NCI-H774 (cell line): ENCODE results near the gene DMGDH.

Experiments used
- DNase-seq: peaks from one replicate; lab custom pipeline; 2025; lab: John Stamatoyannopoulos, UW

DMGDH gene

DNA sequence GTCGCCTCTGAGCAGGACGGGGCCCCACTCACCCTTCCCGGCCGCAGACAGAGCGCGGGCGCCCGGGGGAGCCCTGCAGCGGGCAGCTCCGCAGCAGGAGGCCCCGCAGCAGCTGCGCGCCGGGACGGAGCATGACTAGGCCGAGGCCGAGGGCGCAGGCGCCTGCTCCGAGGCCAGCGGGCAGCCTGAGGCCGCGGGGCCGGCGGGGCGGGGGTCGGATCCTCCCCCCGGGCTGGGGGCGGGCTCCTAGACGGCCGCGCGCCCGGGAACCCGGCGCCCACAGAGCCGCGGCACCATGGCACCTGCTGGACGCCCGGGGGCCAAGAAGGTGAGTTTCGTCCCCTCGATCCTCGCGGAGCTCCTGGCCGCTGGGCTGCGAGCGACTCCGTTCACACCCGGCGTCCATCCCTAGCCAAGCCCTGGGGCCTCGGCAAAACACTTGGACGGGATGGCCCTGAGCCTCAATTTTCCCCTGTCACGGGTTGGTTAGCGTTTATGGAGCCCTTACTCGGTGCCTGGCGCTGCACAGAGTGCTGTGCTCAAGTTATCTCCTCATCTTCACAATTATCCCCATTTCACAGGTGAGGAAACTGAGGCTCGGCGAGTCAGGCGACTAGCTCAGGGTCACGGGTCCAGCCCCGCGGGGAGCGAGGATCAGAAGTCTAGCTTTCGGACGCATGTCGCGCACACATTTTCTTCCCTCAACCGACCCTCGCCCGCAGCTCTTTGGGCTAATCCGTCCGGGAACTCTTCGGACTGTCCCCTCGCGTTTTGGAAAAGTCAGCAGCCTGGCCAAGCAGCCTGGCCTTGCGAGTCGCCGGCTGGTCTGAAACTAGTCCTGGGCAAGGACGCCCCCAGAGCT is at the start of gene DMGDH, which contains the start of gene BHMT2:
DMGDH (minus strand) TSS at position 187 of the 862 bp plus-strand sequence; CDS start at position 133, 54 bp downstream.
BHMT2 (plus strand) TSS at position 280 of the 862 bp plus-strand sequence; CDS start at position 296, 16 bp downstream.
- no peak for DNase-seq

DNA sequence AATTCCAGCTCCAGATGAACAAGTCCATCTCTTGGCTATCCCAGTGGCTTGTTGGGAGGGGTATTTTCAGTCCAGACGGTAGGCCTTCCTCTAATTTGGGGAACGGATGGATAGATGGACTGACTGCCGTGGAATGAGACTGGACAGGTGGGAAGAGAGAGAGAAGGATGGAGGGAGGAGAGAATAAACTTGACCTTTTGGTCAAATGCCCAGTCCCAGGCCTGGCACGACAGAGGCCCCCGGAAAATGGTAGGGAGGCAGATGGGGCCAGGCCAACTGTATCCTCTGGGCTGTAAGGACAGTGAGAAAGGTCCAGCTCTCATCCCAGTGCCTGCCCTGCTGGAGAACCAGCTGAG is 43.2 kb upstream of the DMGDH start:
- no peak for DNase-seq

DNA sequence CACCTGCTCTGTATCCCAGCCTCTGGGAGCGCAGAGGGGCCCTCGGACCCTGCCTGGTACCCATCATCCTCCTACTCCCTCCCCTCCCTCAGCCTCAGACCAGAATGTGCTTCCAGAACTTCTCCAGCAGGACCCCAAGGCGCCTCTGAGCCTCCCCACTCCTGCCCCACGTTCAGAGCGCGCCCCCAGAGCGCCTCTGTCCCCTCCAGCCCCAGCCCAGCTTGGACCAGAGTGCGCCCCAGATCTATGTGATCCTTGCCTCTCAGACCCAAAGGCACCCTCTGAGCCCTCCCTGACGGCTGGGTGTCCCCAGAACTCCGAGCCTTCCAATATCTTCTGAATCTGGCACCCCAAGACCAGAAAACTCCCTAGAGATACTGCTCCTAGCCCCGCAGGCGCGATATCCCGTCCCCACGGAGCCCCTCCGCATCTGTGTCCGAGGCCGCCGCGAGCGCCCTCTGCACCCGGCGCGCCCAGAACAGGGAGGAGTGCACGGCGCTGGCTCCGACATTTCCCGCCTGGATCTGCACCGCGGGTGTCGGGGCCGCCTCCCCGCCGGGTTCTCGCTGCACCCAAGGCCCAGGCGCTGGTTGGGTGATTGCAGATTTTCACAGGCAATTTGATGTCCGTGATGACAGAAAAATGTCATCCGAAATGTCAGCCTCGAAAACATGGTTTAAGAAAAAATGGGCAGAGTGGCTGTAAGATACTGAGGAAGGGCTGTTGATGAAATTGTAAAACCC is 42.7 kb upstream of the DMGDH start:
- no peak for DNase-seq

DNA sequence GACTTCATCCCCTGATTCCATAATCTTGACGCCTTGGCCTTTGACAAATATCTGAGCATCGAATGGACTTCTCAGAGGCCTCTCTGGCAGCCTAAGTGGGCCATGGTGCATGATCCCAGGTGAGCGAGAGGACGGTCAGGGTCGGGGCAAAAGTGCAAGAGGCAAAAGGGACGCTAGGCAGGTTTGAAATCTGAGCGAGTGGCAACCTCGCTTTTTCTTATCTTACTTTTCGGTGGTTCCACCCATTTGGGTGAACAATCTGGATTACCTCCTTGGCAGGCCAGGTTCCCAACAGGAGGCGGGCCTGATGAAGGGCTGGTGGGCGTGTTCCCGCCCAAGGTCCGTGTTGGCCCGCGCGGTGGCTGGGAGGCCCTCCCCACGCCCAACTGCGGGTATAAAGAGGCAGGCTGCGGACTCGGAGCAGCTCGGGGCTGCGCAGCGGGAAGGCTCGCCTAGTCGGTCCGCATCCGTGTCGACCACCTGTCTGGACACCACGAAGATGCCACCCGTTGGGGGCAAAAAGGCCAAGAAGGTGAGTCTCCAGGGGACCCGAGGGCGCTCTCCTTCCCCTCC is 42.0 kb upstream of the DMGDH start, which contains the start of gene BHMT:
BHMT (plus strand) TSS at position 423 of the 573 bp plus-strand sequence; CDS start at position 500, 77 bp downstream.
- DNase-seq, result no peak

DNA sequence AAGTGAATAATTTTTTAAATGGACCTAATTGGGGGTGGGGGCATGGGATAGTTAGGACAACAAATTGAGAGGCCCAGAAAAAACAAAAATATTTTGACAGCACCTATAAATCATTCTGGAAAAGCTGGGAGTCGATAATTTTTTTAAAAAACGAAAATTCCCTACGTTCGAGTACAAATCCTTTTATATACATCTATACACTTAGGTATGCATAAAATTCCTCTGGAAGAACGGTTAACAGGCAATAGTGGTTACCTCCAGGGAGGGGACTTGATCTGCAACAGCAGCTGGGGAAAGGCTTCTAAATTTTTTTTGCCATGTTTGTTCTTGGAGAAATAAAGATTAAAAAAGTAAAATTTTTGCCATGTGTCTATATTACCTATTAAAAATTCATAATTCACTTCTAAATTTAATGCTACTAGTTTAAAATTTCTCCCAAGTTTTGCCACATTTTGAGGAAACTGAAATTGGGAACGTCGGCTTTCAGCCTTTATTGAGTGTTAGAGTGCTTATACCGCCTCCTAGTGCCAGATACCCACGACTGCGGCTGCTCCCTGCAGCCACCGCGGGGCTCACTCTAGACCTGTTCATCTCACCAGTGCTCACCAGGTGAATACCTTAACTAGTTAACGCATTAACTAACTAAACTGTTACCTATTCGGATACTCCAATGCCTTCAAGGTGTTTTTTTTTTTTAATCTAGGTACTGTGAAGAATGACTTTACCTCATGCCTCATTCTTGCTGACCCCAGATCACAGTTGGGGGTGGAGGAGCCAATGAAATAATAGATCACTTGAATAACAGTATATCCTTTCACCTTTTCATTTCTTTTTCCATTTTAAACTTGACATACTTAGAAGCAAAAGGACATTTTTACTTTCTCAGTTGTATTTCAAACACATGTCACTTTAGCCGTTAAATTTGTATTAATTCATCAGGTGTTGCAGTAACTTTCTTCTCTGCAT is 40.3 kb upstream of the DMGDH start:
- no peak for DNase-seq

DNA sequence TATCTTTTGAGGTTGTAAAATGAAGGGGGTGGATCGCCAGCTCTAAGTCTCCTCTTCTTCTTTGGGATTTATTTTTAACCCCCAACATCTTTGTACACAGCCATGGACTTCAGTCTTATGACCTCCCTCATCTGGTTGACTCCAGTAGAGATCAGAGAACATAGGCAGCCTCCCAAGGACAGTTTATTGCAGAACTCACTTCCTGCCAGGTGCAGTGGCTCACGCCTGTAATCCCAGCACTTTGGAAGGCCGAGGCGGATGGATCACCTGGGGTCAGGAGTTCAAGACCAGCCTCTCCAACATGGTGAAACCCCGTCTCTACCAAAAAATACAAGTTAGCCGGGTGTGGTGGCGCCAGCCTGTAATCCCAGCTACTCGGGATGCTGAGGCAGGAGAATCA is 39.3 kb upstream of the DMGDH start:
- no peak for DNase-seq

DNA sequence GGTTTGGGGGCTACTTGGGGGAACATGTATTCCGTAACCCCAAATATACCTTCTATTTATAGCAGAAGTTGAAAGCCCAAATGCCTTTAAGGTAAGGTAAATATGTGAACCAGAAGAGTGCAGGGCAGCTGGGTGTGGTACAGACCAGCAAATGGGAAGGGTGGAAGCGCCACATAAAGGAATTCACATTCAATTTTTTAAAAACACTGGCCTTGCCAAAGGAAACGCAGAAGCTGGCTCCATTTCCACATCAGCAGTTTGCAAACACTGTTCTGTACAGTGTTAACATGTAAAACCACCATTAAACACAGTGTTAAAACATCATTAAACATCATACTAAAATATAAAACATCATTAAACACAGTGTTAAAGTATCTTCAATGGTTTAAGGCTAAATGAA is 38.6 kb upstream of the DMGDH start:
- DNase-seq, result no peak

DNA sequence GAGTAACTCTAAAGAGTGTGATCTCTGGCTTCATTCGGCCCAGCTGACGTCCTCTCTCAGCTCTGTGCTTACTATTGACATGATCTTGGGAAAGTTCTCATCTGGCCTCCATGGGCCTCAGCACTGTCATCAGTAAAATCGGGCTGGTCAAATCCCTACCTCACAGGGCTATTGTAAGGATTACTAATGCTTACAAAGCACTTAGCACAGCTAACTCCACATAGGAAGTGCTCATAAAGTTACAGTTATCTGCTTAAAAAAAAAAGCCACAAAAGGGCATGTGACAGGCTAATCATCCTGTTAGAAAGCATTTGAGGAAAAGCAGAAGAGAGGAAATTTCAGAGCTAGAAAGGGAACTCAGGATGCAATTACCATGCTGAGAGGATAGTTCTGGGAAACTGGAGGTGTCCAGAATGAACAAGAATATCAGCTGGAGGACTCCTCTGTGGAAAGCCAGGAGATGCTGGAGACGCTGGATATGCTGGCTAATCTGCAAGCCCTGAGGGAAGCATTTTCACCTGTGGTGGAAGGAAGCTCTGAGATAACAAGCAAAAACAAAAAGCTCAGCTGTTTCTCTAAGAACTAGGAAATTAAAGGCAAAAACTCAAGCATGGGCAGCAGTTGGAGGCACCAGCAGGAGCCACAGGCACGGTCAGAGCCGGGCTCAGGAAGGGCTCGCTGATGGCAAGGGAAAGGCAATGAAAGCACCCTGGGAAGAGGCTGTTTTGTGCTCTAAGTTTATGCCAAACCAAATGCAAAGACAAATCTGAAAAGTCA is 37.7 kb upstream of the DMGDH start:
- DNase-seq, result no peak

DNA sequence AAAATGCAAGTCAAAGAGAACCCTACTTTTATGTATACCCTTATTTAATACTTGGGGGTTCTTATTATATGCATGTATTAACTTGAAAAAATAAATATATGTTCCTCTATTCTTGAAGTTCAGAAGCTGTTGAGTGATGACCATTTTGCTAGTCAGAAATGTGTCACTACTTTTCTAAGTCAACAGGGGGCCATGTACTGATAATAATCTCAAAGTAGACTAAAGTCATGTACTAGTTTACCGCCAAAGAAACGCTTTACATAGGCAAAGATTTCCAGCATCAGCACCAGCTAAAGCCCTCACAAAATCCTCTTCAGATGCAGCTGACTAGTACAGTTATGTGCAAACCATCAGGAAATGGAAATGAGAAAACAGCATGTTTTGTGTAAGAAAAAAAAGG is 36.4 kb upstream of the DMGDH start:
- DNase-seq, result no peak

DNA sequence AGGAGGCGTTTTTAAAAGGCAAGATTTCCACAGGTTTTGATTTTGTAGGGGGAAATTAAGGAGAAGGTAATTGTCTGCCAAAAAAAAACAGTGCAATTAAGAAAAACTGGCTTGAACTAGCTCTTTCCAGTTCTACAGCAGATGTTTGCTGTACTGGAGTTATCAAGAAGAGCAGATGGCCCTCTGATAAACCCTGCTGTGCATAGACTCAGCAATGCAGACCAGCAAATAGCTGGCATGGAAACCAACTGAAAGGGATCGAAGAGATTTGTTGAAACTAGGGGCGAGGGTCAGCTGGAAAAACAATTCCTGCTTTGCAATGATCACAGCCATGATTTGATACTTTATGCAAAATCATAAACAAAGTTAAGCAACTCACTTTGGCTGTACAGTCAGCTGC is 24.3 kb upstream of the DMGDH start:
- DNase-seq, result peak; percentile 62

DNA sequence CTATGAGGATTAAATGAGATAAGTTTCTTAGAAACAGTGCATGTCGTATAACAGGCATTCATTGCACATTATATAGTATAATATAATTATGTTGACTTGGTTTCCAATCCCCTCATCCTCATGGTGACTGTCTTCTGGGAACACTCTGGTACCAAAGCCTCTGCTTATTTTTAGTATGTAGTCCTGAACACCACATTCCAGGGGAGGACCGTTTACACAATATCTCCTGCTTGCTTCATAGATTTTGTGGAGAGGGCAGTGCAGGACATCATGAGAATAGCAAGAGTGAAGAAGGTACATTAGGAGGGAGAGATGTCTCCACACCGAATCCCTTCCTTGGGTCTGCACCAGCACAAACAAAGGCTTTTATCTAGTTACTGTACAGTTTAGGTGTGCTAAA is 21.6 kb upstream of the DMGDH start:
- no peak for DNase-seq

DNA sequence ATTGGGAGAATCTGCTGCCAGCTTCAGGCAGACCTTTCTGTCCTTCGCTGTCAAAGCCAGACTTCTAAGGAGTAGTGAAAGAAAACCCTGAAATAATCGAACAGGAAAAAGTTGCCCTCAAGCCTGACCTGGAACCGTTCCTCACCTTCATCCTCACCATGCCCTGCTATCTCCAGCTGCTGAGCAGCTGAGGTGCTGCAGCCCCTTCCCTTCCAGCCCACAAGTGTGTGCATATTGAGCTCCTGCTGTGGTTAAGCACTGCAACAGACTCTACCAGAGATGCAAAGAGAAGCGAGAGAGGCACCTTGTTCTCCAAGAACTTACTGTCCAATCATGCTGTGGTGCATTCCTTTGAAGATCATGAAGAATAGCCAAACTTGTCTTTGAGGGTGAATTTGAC is 19.0 kb upstream of the DMGDH start:
- no peak for DNase-seq

DNA sequence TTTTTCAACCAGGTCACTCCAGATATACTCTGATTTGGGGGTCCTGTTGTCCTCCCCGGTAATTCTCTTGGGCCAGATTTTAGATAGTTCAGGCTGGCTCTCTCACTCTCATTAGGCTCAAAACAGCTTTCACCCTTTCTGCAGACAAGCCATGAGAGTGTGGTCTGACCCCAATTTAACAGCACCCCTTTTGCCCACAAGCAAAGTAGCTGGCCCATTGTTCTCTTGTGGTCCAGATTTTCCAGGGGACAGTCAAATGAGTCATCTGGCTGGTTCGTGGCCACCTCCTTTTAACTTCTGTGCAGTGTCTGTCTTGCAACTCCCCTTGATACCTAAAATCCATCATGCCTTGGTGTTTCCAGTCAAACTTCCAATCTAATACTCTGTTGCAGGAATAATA is 16.6 kb upstream of the DMGDH start:
- DNase-seq, result no peak

DNA sequence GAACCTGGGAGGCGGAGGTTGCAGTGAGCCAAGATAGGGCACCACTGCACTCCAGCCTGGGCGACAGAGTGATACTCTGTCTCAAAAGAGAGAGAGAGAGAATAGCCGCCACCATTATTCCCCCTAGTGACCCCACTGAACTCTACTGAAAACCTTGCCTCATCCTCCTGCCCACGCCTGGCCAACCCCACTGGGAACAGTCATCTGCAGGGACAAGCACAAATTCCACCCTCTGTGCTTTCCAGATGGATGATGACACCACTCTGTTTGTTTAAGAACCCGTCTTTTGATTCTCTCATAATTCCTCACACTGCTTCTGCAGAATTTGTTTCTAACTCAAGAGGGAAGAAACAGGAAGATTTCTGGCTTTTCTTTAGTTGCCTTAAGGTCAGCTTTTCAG is 12.3 kb upstream of the DMGDH start:
- no peak for DNase-seq

DNA sequence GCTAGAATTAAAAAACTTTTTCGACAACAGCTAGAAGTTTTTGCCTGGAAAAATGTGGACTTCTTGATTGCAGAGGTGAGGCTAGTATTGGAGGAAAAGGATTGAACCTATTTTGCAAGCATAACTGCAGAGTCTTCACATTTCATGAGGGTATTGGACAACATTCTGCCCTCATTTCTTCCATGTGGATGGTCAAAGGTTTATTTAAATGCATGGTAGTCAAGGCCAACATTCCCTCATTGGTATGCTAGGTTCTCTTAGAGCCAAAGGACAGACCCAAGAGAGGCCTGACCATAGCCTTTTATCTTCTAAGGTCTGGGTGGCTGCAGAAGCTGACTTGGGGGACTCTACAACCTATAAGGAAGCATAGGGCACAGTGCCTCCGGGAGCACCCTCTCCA is 11.3 kb upstream of the DMGDH start:
- DNase-seq, result no peak

DNA sequence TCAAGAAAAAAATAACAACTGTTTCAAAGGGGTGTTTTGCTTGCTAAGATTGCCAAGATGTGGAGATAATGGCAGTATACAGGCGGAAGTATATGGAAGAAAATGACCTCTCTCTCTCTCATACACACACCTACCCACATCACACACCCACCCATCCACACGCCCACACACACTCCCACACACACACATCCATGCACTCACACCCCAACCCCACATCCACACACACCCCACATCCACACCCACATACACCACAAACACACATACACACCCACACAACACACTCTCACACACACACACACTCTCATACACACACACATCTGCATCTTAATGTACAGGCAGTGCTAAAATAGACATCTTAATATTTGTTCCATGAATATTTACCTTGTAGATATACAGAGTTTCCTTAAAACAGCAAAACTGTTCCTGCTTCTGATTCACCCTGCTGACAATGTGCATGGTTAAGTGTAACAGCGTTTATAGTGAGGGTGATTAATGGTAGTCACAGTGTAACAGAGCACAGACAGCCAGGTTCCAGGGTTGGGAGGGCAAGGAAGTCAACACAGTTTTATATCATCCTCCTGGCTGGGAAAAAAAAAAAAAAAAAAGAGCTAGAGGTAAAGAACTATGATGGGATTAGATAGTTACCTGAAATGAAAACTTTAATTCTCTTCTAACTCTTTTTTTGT is 8.3 kb upstream of the DMGDH start:
- DNase-seq, result no peak

DNA sequence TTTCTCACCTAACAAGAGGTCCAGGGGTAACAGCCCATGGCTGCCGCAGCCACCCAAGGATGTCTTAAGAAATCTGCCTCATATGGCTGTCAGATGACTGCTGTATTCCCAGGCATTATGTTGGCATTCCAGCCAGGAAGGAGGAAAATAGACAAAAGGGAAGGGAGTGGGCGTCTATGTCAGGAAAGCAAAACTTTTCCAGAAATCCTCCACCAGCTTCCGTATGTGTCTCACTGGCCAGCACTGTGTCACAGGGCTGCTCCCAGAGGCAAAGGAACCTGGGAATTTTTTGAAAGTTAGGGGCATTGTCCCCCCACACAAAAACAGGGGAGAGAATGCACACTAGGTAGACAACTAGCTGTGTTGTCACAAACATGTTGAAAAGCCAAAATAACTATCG is 7.3 kb upstream of the DMGDH start:
- no peak for DNase-seq

DNA sequence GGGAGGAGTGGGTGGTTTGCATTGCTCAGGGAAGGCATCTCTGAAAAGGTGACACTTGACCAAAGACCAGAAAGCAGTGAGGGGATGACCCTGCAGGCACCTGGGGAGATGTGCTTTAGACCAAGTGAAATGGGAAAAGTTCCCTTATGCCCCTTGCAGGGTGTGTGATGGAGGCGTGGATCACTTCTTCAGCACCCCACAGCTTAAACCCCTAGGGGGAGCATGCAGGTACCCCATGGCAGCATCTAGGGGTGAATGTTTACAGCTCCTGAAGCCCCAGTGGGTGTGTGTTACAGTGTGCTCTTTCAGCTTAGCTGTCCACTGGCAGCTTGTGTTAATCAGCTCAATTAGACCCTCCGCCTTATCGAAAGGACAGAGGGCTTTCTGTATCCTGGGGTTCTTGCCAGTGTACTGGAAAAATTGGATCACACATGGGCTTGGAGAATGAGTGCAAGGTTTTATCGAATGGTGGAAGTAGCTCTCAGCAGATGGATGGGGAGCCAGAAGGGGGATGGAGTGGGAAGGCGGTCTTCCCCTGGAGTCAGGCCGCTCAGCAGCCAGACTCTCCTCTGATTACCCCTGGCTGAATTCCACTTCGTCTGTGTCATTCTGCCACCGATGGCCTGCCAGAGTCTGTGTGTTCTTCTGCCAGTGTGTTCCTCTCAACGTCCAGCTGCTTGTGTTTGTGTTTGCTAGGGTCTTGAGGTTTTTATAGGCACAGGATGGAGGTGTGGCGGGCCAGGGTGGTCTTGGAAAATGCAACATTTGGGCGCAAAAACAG is 6.4 kb upstream of the DMGDH start:
- no peak for DNase-seq

DNA sequence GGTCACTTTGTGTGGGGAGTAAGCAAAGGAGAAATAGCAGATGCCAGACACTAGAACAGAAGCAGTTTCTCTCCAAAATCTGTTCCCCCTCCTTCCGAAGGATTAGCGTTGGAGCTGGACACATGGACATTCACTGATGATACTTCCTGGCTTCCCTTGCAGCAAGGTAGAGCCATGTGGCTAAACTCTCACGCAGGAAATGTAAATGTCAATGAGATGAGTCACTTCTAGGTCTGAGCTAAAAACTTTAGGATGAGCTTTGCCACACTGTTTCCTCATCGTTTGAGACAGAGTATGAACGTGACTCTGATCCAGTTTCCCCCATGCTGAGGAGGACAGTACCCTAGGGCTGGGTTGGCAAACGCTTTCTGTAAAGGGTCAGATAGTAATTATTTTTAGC is 5.2 kb upstream of the DMGDH start:
- DNase-seq, result no peak

DNA sequence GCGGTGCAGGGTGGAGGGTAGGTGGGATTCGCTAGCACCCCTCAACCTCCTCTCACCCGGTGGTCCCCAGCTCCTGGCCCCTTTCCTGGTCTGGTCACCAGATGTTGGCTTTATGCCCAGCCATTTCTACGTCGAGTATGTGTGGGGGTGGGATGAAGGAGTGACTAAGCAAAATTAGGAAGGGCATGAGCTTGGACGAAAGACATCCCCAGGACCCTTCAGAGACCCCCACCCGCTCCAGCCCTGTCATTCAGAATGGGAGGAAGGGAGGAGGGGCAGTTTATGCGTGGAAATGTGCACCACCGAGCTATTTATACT is 835 bp upstream of the DMGDH start:
- no peak for DNase-seq
